Measurements from ENCODE around the gene CELF5. TPM values are rescaled to one million over a fixed set of nuclear protein-coding genes. Genes with fewer than 3 reads are reported as not detected.
"Not testable (repeated sequence)": the region's sequence is repeated elsewhere in the genome, so short reads cannot be mapped to it uniquely, and the experiment has no call there.

The CELF5 gene
- total RNA-seq, 1 donor = under 0.01 TPM

GRCh38 chr19:3335431-3336350, 111.2 kb downstream of the CELF5 start:
- no peak for DNase-seq (ENCODE audit: low read depth in 2 of 3, low spot score in 2 of 3)

GRCh38 chr19:3336351-3336679, 111.9 kb downstream of the CELF5 start:
- no peak for DNase-seq (ENCODE audit: low read depth in 2 of 3, low spot score in 2 of 3)

DNA sequence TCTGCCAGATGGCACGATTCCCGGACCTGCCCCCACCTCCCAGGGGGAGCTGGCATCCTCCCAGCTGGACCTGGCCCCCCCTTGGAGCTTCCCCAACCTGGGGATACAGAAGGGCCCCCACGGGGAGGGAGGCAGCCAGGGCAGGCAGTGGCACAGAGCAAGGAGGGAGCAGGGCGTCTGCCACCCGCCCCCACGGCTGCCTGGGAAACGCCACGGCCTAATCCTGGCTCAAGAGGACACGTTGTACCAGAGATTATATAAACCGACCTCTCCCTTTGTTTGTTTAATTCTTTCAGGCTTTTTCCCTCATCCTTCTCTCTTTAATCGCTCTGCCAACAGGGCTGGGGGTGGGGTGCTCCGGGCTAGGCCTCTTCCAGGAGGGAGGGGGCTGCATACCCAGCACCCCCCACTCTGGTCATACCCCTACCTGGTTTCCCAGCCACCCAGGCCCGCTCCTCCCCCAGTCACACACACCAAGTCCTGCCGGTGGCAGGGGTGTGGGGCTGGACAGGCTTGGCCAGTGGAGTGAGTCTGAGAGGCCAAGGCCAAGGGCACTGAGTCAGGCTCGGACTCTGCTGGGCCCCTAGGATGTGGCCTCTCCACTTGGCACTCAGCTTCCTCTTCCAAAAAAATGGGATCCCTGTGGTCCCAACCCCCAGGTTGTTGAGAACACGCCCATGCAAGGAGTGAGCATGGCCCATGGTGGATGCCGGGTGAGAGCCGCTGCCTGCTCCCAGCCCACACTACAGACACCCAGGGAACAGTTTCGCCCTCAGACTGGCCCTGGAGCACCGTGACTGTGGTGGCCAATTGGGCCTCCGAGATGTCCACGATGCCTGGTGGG, 112.4 kb downstream of the CELF5 start:
- DNase-seq (ENCODE audit: low read depth in 2 of 3, low spot score in 2 of 3) = no peak

DNA sequence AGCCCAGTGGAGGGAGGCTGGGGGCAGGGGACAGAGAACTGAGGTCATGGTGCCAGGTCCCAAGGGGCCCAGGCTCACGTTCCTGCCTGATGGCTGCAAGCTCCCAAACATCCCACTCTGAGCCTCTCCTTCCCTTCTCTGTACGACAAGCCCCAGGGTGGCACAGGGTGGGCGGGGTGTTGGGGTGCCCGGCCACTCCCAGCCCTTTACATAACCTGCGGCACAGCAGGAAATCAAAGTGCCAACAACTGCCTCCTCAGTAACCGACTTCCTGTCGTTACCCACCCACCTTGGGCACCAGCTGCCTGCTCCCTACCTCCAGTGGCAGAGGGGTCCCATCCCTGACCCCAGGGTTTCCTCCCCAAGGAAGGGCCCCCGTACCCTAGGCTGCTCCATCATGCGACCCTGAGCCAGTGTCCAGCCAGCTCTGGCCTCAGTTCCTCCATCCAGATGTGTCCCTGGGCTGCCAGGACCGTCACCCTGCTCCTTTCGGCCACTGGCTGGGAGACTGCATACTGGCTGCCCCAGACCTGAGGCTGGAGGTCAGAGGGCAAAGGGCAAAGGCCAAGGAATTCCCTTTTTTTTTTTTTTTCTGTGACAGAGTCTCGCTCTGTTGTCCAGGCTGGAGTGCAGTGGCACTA, 114.2 kb downstream of the CELF5 start:
- DNase-seq (ENCODE audit: low read depth in 2 of 3, low spot score in 2 of 3) = peak in 2 of 3 donors; percentile 56 to 64

GRCh38 chr19:3340340-3340739, 115.9 kb downstream of the CELF5 start:
- no peak for DNase-seq (ENCODE audit: low read depth in 2 of 3, low spot score in 2 of 3)

DNA sequence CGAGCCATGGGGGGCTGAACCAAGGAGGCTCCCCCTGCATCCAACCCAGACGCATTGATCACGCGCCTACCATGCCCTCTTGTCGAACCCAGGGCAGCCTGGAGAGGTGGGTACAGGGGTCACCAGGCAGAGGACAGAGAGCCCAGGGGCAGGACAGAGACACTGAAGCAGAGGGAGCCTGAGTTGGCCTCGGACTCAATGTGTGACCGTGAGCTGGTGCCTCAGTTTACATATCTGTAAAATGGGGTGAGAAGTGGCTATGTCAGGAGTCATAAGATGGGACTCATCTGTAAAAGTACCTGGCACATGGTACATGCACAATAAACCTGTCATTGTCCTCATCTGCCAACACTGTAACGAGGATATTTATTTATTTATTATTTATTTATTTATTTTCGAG, 117.8 kb downstream of the CELF5 start:
- DNase-seq (ENCODE audit: low read depth in 2 of 3, low spot score in 2 of 3) = no peak

GRCh38 chr19:3342962-3343361, 118.5 kb downstream of the CELF5 start:
- not testable (repeated sequence) for DNase-seq (ENCODE audit: low read depth in 2 of 3, low spot score in 2 of 3)

- DNase-seq (ENCODE audit: low read depth in 2 of 3, low spot score in 2 of 3) = peak in 2 of 3 donors; percentile 77 to 84
Measured at GRCh38 chr19:3343619-3344502, 119.4 kb downstream of the CELF5 start.

DNA sequence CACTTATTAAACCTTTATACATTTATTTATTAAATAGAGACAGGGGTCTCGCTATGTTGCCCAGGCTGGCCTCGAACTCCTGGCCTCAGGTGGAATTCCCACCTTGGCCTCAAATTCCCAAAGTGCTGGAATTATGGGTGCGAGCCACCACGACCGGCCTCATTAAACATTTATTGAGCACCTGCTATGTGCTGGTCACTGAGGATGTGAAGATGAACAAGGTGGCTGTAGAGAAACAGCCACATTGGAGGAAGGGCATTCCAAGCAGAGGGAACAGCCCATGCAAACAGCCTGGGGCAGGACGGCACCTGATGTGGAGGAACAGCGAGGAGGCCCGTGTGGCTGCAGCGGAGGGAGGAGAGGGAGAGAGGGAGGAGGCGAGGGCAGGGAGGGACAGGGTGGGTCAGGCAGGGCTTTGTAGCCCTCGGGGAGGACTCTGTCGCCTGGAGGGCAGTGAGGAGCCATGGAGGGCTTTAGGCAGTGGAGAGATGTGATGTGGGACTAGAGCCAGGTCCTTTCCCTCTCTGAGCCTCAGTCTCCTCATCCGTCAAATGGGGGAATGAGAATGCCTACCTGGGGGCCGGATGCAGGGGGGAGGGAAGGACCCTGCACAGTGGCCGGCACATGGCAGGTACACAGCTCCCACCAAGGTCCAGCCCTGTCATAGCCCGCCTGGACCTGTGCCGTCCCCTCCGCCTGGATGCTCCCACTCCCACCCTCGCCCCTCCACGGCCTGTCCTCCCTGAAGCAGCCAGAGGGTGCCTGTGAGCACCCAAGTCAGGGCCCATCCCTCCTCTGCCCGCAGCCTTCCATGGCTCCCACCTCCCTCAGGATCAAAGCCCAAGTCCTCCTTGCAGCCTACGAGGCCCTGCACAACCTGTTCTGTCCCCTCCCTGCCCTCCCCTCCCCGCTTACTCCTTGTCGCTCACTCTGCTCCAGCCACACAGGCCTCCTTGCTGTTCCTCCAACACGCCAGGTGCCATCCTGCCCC, 120.4 kb downstream of the CELF5 start:
- DNase-seq (ENCODE audit: low read depth in 2 of 3, low spot score in 2 of 3) = no peak

DNA sequence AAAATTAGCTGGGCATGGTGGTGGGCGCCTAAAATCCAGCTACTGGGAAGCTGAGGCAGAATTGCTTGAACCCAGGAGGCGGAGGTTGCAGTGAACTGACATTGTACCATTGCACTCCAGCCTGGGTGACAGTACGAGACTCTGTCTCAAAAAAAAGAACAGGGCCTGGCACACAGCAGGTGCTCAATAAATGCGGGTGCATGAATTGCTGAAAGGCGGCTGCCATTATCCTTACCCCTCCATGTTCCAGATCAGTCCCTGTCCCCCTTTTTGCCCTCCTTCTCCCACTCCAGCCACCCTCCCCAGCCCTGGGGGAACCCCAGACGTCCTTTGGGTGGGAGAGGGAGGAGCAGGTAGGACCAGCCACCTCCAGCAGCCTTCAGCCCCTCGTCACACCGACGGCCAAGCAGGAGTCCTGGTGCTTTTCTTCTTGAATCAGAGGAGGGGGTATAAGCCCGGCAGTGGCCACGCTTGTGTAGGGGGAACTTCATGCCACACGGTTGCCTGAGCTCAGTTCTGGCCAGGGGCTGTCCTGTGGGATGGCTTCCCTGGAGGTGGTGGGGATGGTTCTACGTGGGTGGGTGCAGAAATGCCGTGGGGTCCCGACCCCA, 121.5 kb downstream of the CELF5 start:
- no peak for DNase-seq (ENCODE audit: low read depth in 2 of 3, low spot score in 2 of 3)

Other genes starting within 250 kb of the CELF5 start
- gene TLE6, start 247.1 kb upstream of the CELF5 start, total RNA-seq = 0.27 TPM
- 0.27 TPM for gene TLE2, start 195.4 kb upstream of the CELF5 start, total RNA-seq
- gene TLE5, start 162.2 kb upstream of the CELF5 start, total RNA-seq = 304 TPM
- gene GNA11, start 130.3 kb upstream of the CELF5 start, total RNA-seq = 18.6 TPM
- gene GNA15, start 88.6 kb upstream of the CELF5 start, total RNA-seq = 258 TPM
- gene S1PR4, start 45.9 kb upstream of the CELF5 start, total RNA-seq = 331 TPM
- 53.9 TPM for gene NCLN, start 38.7 kb upstream of the CELF5 start, total RNA-seq
- 36.1 TPM for gene NFIC, start 141.9 kb downstream of the CELF5 start, total RNA-seq